Activated naive CD8-positive, alpha-beta T cell treated with anti-CD3 and anti-CD28 coated beads, Interleukin-2, amount 10 ng/mL, durations not matched to agents 7 days and 5 days (primary cell): ENCODE measurements around the gene SOCS3. TPM values are rescaled to one million over a fixed set of nuclear protein-coding genes. Genes with fewer than 3 reads are reported as not detected.
A peak's percentile ranks its signal among the peaks of the same experiment; 100 is the strongest.
"Not testable (repeated sequence)": the region's sequence is repeated elsewhere in the genome, so short reads cannot be mapped to it uniquely, and the experiment has no call there.

ENCODE experiments used
- ATAC-seq: fragments of 150-1000 bp; cut with Tn5 transposase; one replicate; pipeline ENCODE4 v1.10.0; 2021; ENCODE audit warnings: low read depth, moderate library complexity
- POLR2A ChIA-PET: fragments of 350-600 bp; sonication (Branson Sonifier 250); formaldehyde crosslinking; loops from one replicate; lab custom pipeline; 2021; ENCODE audit warnings: antibody characterized with exemption; lab: Charles Lee
- DNase-seq: peaks from one replicate; pipeline ENCODE4 v3.0.0; 2021
- H3K27ac Mint-ChIP-seq: one replicate; pipeline ENCODE4 v1.8.0; 2022; ENCODE audit warnings: mild to moderate bottlenecking, mixed read lengths
- H3K27me3 Mint-ChIP-seq: one replicate; pipeline ENCODE4 v1.8.0; 2022; ENCODE audit warnings: mild to moderate bottlenecking, moderate library complexity, mixed read lengths
- H3K36me3 Mint-ChIP-seq: one replicate; pipeline ENCODE4 v1.8.0; 2021; ENCODE audit warnings: mild to moderate bottlenecking, mixed read lengths
- H3K4me1 Mint-ChIP-seq: one replicate; pipeline ENCODE4 v1.8.0; 2021; ENCODE audit warnings: mixed read lengths
- H3K4me3 Mint-ChIP-seq: one replicate; pipeline ENCODE4 v1.8.0; 2022; ENCODE audit warnings: mild to moderate bottlenecking, moderate library complexity, mixed read lengths
- H3K9me3 Mint-ChIP-seq: one replicate; pipeline ENCODE4 v1.8.0; 2021; ENCODE audit warnings: mixed read lengths
- total RNA-seq, 2 experiments: library from RNA; stranded (reverse); gene quantifications; one replicate each; pipeline ENCODE4 v1.2.3, GENCODE V29; 2021

The SOCS3 gene
- total RNA-seq, 2 experiments from 2014 or later: 6.6 to 6.7 TPM

DNA sequence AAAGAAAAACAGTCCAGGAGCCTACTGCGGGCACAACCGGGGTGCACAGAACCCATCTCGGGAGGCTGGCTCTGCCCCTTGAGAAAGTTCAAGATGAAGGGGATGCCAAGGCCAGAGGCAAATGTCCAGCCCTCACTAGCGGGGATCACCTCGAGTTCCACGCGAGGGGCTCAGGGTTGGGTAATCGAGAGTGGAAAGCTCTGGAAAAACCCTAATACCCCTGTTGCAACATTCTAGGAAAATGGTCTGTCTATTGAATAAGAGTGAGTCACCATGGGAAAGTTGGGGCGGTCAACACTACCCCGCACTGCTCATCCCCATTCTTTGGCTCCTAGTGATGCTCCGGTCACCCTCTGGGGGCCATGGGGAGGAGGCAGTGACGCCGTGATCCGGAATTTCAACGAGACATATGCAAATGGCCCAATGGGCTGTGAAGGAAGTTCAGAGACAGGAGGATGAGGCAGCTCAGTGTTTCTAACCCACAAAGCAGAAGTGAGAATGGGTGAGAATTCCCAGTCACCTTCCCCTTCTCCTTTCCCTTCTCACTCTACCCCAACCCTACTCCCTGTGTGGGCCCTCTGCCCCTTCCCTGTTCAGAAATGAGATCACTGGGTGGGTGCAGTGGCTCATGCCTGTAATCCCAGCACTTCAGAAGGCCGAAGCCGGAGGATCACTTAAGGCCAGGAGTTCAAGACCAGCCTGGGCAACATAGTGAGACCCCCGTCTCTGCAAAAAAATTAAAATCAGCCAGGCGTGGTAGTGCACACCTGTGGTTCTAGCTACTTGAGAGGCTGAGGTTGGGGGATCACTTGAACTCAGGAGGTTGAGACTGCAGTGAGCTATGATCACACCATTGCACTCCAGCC lies 22.4 kb downstream of the SOCS3 start:
- POLR2A ChIA-PET: no interaction called here
- no peak overlapping the region for H3K4me3 Mint-ChIP-seq
- peaks cover 16% of the 10 kb centered on the region for H3K4me1 Mint-ChIP-seq
- DNase-seq: no peak
- H3K9me3 Mint-ChIP-seq: no peaks in the 10 kb centered on the region
- H3K27me3 Mint-ChIP-seq: peaks cover 24% of the 10 kb centered on the region
- no peak overlapping the region for H3K27ac Mint-ChIP-seq
- no peak for ATAC-seq
- H3K36me3 Mint-ChIP-seq: no peaks in the 10 kb centered on the region

- Mint-ChIP-seq H3K27ac (no peak overlapping the region), H3K36me3 (no peaks in the 10 kb centered on the region), H3K4me1 (peaks cover 16% of the 10 kb centered on the region), H3K9me3 (no peaks in the 10 kb centered on the region), H3K27me3 (peaks cover 20% of the 10 kb centered on the region), H3K4me3 (no peak overlapping the region)
- POLR2A ChIA-PET: interaction anchor here (1.6 kb wide), 1 partner anchor 8 kb away, joined by 9 read pairs; no protein-coding TSS in a partner anchor
- DNase-seq: no peak
- ATAC-seq: no peak
Measured at GRCh38 chr17:78335209-78335608, 24.7 kb downstream of the SOCS3 start.

- peak; percentile 68 for ATAC-seq
- H3K4me3 Mint-ChIP-seq: peak overlapping the region; percentile 39
- H3K27ac Mint-ChIP-seq: peak overlapping the region; percentile 85
Measured at GRCh38 chr17:78332991-78333390, 26.9 kb downstream of the SOCS3 start.

DNA sequence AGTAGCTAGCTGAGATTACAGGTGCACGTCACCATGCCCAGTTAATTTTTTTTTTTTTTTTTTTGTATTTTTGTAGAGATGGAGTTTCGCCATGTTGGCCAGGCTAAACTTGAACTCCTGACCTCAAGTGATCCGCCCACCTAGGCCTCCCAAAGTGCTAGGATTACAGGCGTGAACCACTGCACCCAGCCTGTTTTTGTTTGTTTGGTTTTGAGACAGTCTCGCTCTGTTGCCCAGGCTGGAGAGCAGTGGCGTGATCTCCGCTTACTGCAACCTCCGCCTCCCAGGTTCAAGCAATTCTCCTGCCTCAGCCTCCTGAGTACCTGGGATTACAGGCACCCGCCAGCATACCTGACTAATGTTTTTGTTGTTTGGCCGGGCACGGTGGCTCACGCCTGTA lies 28.5 kb downstream of the SOCS3 start:
- H3K27ac Mint-ChIP-seq, DNase-seq, H3K36me3 Mint-ChIP-seq, H3K9me3 Mint-ChIP-seq, ATAC-seq, H3K4me3 Mint-ChIP-seq, POLR2A ChIA-PET, H3K27me3 Mint-ChIP-seq: not testable (repeated sequence)
- H3K4me1 Mint-ChIP-seq: peaks cover 23% of the 10 kb centered on the region

More at GRCh38 chr17:78332991-78333390, 26.9 kb downstream of the SOCS3 start:
- Mint-ChIP-seq H3K4me1 (peaks cover 23% of the 10 kb centered on the region), H3K27me3 (peaks cover 13% of the 10 kb centered on the region), H3K9me3 (no peaks in the 10 kb centered on the region), H3K36me3 (no peaks in the 10 kb centered on the region)
- DNase-seq: no peak
- POLR2A ChIA-PET: interaction anchor here (0.7 kb wide), 1 partner anchor 16 kb away, joined by 3 read pairs; no protein-coding TSS in a partner anchor

DNA sequence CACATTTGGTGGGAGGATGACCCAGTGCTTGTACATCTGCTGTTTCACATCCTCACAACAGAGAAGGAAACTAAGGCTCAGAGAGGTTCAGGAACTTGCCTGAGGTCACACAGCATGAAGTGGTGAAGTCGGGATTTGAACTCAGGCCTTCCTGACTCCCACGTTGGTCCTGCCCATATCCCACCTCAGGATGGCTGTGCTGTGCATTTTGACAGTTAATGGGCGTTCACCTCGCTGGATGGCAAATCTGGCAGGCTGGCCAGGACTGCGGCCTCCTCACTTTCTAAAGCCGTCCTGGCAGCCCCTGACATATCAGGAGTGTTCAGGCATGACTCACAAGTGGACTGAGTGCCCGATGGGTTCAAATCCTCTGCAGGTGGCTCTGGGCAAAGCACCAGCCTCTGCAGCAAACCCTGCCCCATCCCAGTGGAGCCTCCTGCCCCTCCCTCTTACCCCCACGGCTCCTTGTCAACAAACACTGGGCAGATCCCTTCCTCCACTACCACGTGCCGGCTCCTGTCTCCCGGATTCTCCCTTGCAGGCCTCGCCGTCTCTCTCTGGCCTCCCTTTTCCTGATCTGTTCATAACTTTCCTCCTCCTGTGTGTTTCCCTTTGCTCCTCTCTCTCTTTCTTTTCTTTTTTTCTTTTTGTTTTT lies 29.2 kb downstream of the SOCS3 start:
- DNase-seq (no peak), ATAC-seq (no peak)
- Mint-ChIP-seq H3K4me3 (no peak overlapping the region), H3K27me3 (peaks cover 7% of the 10 kb centered on the region), H3K4me1 (peaks cover 23% of the 10 kb centered on the region), H3K36me3 (no peaks in the 10 kb centered on the region), H3K27ac (no peak overlapping the region), H3K9me3 (no peaks in the 10 kb centered on the region)
- POLR2A ChIA-PET: no interaction called here

DNA sequence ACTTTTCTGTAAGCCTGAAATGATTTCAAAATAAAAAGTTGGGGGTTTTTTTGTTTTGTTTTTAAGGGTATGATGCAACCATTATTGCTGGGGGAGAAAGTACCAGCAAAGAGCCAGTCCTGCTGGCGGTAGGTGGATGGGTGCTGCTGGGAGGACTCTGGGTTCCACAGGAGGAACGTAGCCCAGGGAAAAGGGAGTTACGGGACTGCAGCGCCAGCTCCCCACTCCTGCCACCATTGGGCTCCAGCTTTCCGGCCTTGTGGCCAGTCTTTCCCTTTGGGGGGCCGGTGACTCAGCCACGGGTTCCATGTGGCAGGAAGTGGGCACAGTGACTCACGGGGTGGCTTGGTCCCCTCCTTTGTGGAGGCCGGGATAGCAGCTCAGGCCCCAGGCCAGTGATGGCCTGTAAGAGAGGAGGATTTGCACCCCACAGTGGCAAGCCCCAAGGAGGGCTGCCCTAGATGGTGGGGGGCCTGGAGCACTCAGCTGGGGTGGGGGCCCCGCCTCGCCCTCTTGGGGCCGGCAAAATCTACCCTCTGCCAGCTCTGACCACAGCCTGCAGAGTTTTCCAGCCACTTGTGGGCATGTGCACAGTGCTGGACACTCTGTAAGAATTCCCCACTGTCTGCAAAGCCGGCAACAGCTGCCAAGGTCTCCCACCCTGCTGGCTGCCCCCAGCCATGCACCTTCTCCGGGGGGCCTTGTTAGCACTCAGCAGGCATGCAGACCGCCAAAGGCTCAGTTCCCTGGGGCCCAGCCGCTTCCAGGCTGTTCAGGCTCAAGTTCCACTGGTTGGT lies 30.4 kb downstream of the SOCS3 start:
- H3K4me1 Mint-ChIP-seq: peaks cover 26% of the 10 kb centered on the region
- H3K36me3 Mint-ChIP-seq: no peaks in the 10 kb centered on the region
- no peaks in the 10 kb centered on the region for H3K9me3 Mint-ChIP-seq
- POLR2A ChIA-PET: interaction anchor here (1.1 kb wide), 1 partner anchor 15 kb away, joined by 6 read pairs; no protein-coding TSS in a partner anchor
- DNase-seq (no peak), ATAC-seq (no peak)
- H3K27me3 Mint-ChIP-seq: peaks cover 2% of the 10 kb centered on the region
- H3K27ac Mint-ChIP-seq: no peak overlapping the region
- no peak overlapping the region for H3K4me3 Mint-ChIP-seq

DNA sequence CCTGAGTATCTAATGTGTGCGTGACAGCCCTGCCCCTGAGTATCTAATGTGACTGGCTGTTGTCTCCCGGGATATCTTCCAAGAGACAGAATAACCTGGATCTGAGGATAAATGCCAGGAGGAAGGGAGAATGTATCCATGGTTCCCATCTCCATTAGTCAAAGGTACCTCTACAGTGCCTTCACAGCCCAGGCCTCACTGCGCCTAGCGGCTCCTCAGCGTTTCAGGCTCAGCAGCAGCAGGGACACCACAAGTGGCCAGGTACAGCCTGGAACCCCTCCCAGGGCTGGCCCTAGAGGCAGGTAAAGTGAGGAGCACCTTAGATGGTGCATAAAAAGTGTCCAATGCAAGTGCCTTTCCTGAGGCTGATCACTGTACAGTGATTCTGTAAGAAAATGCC lies 32.0 kb downstream of the SOCS3 start:
- POLR2A ChIA-PET: no interaction called here
- Mint-ChIP-seq H3K4me1 (peaks cover 20% of the 10 kb centered on the region), H3K9me3 (no peaks in the 10 kb centered on the region), H3K27ac (no peak overlapping the region), H3K27me3 (no peaks in the 10 kb centered on the region), H3K4me3 (no peak overlapping the region), H3K36me3 (no peaks in the 10 kb centered on the region)
- ATAC-seq: no peak
- DNase-seq: no peak

DNA sequence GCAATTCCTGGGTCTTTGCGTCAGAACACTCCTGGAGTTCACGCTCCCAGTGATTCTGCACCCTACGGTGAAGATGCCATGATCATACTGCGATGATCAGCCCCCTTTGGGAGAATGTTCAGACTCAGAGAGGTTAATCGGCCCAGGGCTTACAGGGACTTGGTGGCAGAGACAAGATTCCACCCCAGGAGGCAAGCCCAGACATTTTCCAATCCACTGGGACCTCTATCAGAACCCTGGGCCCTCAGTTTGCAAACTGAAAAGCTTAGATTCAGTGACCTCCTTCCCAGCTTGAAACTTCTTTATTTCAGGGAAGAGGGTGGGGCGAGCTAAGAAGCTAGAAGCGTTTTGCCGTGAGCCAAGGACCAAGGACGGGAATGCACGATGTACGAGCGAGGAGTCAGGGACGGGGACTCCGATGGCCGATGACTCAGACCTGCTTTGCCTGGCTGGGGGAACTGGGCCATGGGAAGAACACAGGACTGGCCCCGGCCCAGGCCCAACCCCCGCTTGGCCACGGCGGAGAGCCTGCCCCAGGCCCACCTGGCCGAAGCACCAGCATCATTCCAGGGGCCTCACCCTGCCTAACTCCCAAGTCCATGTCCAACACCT lies 34.7 kb downstream of the SOCS3 start:
- no peaks in the 10 kb centered on the region for H3K9me3 Mint-ChIP-seq
- H3K36me3 Mint-ChIP-seq: no peaks in the 10 kb centered on the region
- no peak overlapping the region for H3K27ac Mint-ChIP-seq
- POLR2A ChIA-PET: interaction anchor here (1.4 kb wide), 1 partner anchor 11 kb away, joined by 3 read pairs; no protein-coding TSS in a partner anchor
- H3K4me1 Mint-ChIP-seq: peaks cover 16% of the 10 kb centered on the region
- ATAC-seq (no peak), DNase-seq (no peak)
- no peak overlapping the region for H3K4me3 Mint-ChIP-seq
- no peaks in the 10 kb centered on the region for H3K27me3 Mint-ChIP-seq

DNA sequence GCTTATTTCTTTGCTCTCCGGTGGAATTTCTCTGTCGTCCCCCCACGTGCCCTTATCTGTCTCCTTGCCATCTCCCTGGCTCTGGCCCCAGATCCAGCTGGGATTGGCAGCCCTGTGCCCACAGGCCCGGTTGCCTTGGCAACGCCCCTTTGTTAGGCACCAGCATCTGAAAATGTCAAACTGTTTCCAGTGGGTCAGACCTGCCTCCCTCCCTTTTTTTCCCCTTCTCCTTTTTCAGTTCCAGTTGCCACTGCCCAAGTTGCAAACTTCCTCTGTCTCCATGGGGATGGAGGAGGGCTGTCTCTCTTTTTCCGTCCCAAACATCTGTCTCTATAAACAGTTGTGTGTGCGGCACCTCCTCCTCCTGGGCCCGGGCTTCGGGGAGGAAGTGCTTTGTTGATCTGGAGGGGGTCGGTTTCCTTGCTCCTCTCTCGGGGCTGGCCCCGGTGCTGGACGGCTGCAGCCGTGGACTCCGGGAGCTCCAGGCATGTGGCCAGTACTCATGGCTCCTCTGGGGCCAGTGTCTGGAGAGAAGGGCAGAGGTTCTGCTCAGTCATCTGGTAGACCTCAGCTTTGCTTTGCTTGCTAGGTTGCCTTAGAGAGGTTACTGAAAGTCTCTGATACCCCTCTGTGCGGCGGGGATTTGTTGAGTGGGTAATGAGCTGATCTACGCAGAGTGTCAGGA lies 35.3 kb downstream of the SOCS3 start:
- Mint-ChIP-seq H3K4me3 (no peak overlapping the region), H3K4me1 (peaks cover 16% of the 10 kb centered on the region), H3K27me3 (no peaks in the 10 kb centered on the region), H3K36me3 (no peaks in the 10 kb centered on the region), H3K9me3 (no peaks in the 10 kb centered on the region), H3K27ac (no peak overlapping the region)
- POLR2A ChIA-PET: interaction anchor here (1.4 kb wide), 1 partner anchor 10 kb away, joined by 3 read pairs; no protein-coding TSS in a partner anchor
- ATAC-seq: peak; percentile 57
- DNase-seq: no peak

- no peak overlapping the region for H3K4me3 Mint-ChIP-seq
- H3K9me3 Mint-ChIP-seq: no peaks in the 10 kb centered on the region
- ATAC-seq (no peak), DNase-seq (no peak)
- no peak overlapping the region for H3K27ac Mint-ChIP-seq
- H3K27me3 Mint-ChIP-seq: no peaks in the 10 kb centered on the region
- H3K36me3 Mint-ChIP-seq: no peaks in the 10 kb centered on the region
- H3K4me1 Mint-ChIP-seq: peaks cover 11% of the 10 kb centered on the region
- POLR2A ChIA-PET: no interaction called here
Measured at GRCh38 chr17:78323826-78324390, 36.0 kb downstream of the SOCS3 start.

- H3K27me3 Mint-ChIP-seq: no peaks in the 10 kb centered on the region
- no peak overlapping the region for H3K4me3 Mint-ChIP-seq
- DNase-seq (no peak), ATAC-seq (no peak)
- H3K9me3 Mint-ChIP-seq: no peaks in the 10 kb centered on the region
- no peaks in the 10 kb centered on the region for H3K36me3 Mint-ChIP-seq
- no peak overlapping the region for H3K27ac Mint-ChIP-seq
- POLR2A ChIA-PET: no interaction called here
- H3K4me1 Mint-ChIP-seq: peaks cover 9% of the 10 kb centered on the region
Measured at GRCh38 chr17:78322858-78323455, 36.9 kb downstream of the SOCS3 start.

DNA sequence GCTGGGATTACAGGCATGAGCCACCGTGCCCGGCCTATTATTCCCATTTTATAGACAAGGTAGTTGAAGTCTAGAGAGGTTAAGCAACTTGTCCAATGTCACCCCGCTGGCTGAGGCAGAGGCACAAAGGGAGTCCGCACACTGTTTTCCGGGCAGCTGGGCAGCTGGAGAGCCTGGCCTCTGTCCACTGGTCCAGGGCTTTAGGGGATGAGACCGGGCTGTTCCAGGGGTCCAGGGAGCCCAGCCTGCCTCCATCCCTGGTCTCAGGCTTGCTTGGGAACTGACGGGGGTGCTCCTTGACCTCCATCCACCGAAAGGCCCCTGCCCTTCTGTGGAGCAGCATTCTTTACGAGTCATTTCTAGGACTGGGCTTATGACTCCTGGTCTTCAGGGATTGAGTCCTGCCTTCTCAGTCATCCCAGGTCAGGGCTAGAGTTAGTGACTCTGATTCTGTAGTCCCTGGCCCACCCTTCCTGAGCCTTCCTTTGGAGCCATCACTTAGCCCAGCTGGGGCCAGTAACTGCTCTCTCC lies 37.5 kb downstream of the SOCS3 start:
- no peak for DNase-seq
- Mint-ChIP-seq H3K36me3 (no peaks in the 10 kb centered on the region), H3K27ac (no peak overlapping the region), H3K27me3 (no peaks in the 10 kb centered on the region), H3K9me3 (no peaks in the 10 kb centered on the region), H3K4me3 (no peak overlapping the region), H3K4me1 (peaks cover 9% of the 10 kb centered on the region)
- POLR2A ChIA-PET: no interaction called here
- no peak for ATAC-seq
